Heart left ventricle (tissue), 16 donors: ENCODE results near the gene PRRC2C. TPM values are rescaled to one million over a fixed set of nuclear protein-coding genes. Genes with fewer than 3 reads are reported as not detected.

ENCODE experiments used
- ATAC-seq, 4 donors: fragments of 200-7000 bp; cut with Tn5 transposase; one replicate each; pipeline ENCODE4 v1.9.1; 2020 to 2022; ENCODE audit warnings: moderate library complexity in 4 of 4, mild to moderate bottlenecking in 3 of 4, moderate number of reproducible peaks in 1 of 4
- DNase-seq, 5 donors: peaks; one replicate each; pipeline ENCODE4 v3.0.0-alpha.2; 2020
- H3K27ac ChIP-seq, 12 donors: fragments of 200-600 bp; sonication (generic) in 4 of 12; one replicate each; pipeline versions ENCODE4 v1.5.0 to v1.8.0; 2016 to 2022; ENCODE audit warnings: mild to moderate bottlenecking in 2 of 12
- H3K27me3 ChIP-seq, 9 donors: fragments of 200-600 bp; sonication (generic) in 2 of 9; one replicate each; pipeline versions ENCODE4 v1.5.1 to v1.8.0; 2016 to 2022; ENCODE audit warnings: mild to moderate bottlenecking in 3 of 9
- H3K36me3 ChIP-seq, 9 donors: fragments of 200-600 bp; sonication (generic) in 2 of 9; one replicate each; pipeline versions ENCODE4 v1.5.0 to v1.8.0; 2018 to 2022; ENCODE audit warnings: mild to moderate bottlenecking in 2 of 9
- H3K4me1 ChIP-seq, 12 donors: fragments of 200-600 bp; sonication (generic) in 4 of 12; one replicate each; pipeline versions ENCODE4 v1.5.0 to v1.8.0; 2016 to 2022; ENCODE audit warnings: mild to moderate bottlenecking in 3 of 12
- H3K4me3 ChIP-seq, 12 donors: fragments of 200-600 bp; sonication (generic) in 4 of 12; one replicate each; pipeline versions ENCODE4 v1.5.0 to v1.8.0; 2017 to 2022; ENCODE audit warnings: mild to moderate bottlenecking in 9 of 12, moderate library complexity in 4 of 12
- H3K9me3 ChIP-seq, 12 donors: fragments of 200-600 bp; sonication (generic) in 4 of 12; one replicate each; pipeline versions ENCODE4 v1.5.0 to v1.8.0; 2016 to 2022; ENCODE audit warnings: mild to moderate bottlenecking in 1 of 12
- CTCF ChIP-seq, 12 donors: fragments of 200-600 bp; sonication (generic) in 4 of 12; IDR thresholded peaks; one replicate each; pipeline versions ENCODE4 v1.5.0 to v1.8.0; 2018 to 2022; ENCODE audit warnings: antibody characterized with exemption in 12 of 12, mild to moderate bottlenecking in 5 of 12
- POLR2A ChIP-seq, 2 donors: fragments of 450-650 bp; IDR thresholded peaks; one replicate each; pipeline ENCODE4 v1.6.1; 2017; ENCODE audit warnings: antibody characterized with exemption in 2 of 2, mild to moderate bottlenecking in 2 of 2, moderate library complexity in 2 of 2
- WGBS, 4 donors: extraction: QIAGEN DNeasy Blood & Tissue Kit in 2 of 4; methylation state at CpG; one replicate each; pipeline versions ENCODE4 v1.1.5 to v1.1.7; 2013 to 2018; 5-methylcytosine and 5-hydroxymethylcytosine counted together
- intact Hi-C, 10 donors: fragments of 100-400 bp; cut with DNase I; formaldehyde crosslinking; loops; one replicate each; pipeline versions ENCODE4 v1.11.1 to v1.14.2; 2022
- polyA plus RNA-seq, 2 donors: library from polyadenylated mRNA; stranded (reverse); fragments of 200-250 nt; gene quantifications; one replicate each; pipeline ENCODE4 v1.2.3, GENCODE V29; 2013
- total RNA-seq, 9 donors: library from RNA; depleted of rRNA in 2 of 9; stranded (reverse); fragments of >200 nt in 2 of 9; fragmentation: NEBNext Ultra II Directional in 3 of 9; extraction: Animal tissue kit (Norgen Biotek cat#: 25700) in 3 of 9; gene quantifications; one replicate each; pipeline versions ENCODE4 v1.1.0 to v1.2.4, GENCODE V29; 2016 to 2023
- donor health status: ischemic (EF 13 %, LVEDD 7.1; RV severe dilation, severe dysfunction).
- donor health status: healthy with polysubstance abuse.
- donor health status: DM: no; HTN: yes; CAD: no.
- donor health status: DM: no; HTN: no; CAD: no.
- donor health status: ischemic (EF 25% LVEDD 6.9; RV normal size, moderate dysfunction).
- donor health status: ischemic (EF 25% LVEDD 5.7; RV mildly dilated, moderate dysfunction).
- donor health status: healthy.
- donor health status: DM: yes; HTN: yes; CAD: no.
- donor health status: ischemic (EF 35%, LVEDD 5.7; RV mildly dilated, moderate dysfunction).
- donor health status: nonischemic (EF 11% LVEDD 7.7; RV severe dilation, severe dysfunction).
- donor health status: DM: yes; HTN: yes; CAD: no.
- donor health status: PGD.
- donor health status: ischemic (EF 29% LVEDD 5.4; RV normal size, mild dysfunction).
- donor health status: nonischemic (EF 23%, LVEDD 6.1; RV moderate dilation, normal function).

Gene PRRC2C
- total and polyA plus RNA-seq, 11 donors = 21.1 to 107 (median 50.0) TPM

GRCh38 chr1:171455967-171456366 lies 29.4 kb upstream of the PRRC2C start:
- DNase-seq = no peak
- Histone ChIP-seq H3K4me1 (no peaks in the 10 kb centered on the region), H3K36me3 (no peaks in the 10 kb centered on the region), H3K27me3 (no peaks in the 10 kb centered on the region), H3K4me3 (no peak overlapping the region), H3K27ac (no peak overlapping the region), H3K9me3 (peaks cover 0 to 10% (median 0%) of the 10 kb centered on the region in 12 donors)
- TF ChIP-seq POLR2A (IDR thresholded peaks at IDR 0.05) (no peak), CTCF (IDR thresholded peaks at IDR 0.05) (no peak)
- intact Hi-C loops = no loop called here
- ATAC-seq = no peak

- Histone ChIP-seq H3K9me3 (peaks cover 0 to 6% (median 0%) of the 10 kb centered on the region in 12 donors), H3K4me1 (no peaks in the 10 kb centered on the region), H3K27me3 (no peaks in the 10 kb centered on the region), H3K36me3 (no peaks in the 10 kb centered on the region), H3K27ac (no peak overlapping the region), H3K4me3 (no peak overlapping the region)
- ATAC-seq = peak in 1 of 4 donors; percentile 46
- DNase-seq = no peak
- TF ChIP-seq POLR2A (IDR thresholded peaks at IDR 0.05) (no peak), CTCF (IDR thresholded peaks at IDR 0.05) (no peak)
- 63 to 84% (median 77%) methylated on average over 2 of the region's 2 CpGs for WGBS, 4 donors
- intact Hi-C loops = no loop called here
These were observed 27.9 kb upstream of the PRRC2C start for GRCh38 chr1:171457412-171457811.

DNA sequence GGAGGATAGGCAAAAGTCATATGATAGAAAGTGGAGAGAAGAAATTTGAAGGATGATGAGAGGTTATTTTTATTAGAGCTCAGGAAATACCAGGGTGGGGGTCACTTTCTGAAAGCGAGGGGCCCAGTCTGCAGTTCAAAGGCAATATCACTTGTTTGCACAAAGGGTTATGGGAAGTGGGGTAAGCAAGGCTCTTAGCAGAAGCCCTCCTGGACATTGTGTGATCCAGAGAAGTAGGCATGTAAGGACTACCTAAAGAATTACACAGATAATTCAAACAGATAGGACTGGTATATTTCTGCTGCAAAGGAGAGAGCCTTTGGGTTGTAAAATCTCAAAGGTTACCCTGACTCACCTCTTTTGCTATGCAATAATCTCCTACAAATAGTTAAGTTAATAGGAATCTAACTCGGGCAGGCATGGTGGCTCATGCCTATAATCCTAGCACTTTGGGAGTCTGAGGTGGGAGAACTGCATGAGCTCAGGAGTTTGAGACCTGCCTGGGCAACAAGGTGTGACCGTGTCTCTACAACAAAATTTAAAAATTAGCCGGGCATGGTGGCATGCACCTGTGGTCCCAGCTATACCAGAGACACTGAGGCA lies 25.2 kb upstream of the PRRC2C start:
- Histone ChIP-seq H3K36me3 (no peaks in the 10 kb centered on the region), H3K27ac (no peak overlapping the region), H3K27me3 (no peaks in the 10 kb centered on the region), H3K9me3 (no peaks in the 10 kb centered on the region), H3K4me3 (no peak overlapping the region), H3K4me1 (no peaks in the 10 kb centered on the region)
- intact Hi-C loops = no loop called here
- TF ChIP-seq POLR2A (IDR thresholded peaks at IDR 0.05) = no peak
- no peak for TF ChIP-seq CTCF (IDR thresholded peaks at IDR 0.05)
- no peak for DNase-seq
- no peak for ATAC-seq
- WGBS, 4 donors = 63 to 81% (median 74%) methylated on average over 4 of the region's 4 CpGs

DNA sequence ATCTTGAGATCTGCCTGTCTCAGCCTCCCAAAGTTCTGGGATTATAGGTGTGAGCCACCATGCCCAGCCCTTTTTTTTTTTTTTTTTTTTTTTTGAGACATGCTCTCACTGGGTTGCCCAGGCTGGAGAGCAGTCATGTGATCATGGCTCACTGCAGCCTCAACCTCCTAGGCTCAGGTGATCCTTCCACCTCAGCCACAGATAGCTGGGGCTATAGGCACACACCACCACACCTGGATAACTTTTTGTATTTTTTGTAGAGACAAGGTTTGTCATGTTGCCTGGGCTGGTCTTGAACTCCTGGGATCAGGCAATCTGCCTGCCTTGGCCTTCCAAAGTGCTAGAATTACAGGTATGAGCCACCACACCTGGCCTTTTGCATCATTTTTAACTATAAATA lies 17.7 kb upstream of the PRRC2C start:
- intact Hi-C loops = no loop called here
- Histone ChIP-seq H3K27ac (peak overlapping the region in 1 of 12 donors; percentile 46), H3K9me3 (no peaks in the 10 kb centered on the region), H3K36me3 (no peaks in the 10 kb centered on the region), H3K4me1 (peaks cover 0 to 13% (median 3%) of the 10 kb centered on the region in 12 donors), H3K27me3 (no peaks in the 10 kb centered on the region), H3K4me3 (no peak overlapping the region)
- DNase-seq (no peak), ATAC-seq (no peak)
- no peak for TF ChIP-seq CTCF (IDR thresholded peaks at IDR 0.05)
- no peak for TF ChIP-seq POLR2A (IDR thresholded peaks at IDR 0.05)
